K562 (cell line): ENCODE results near the gene VSX2. TPM values are rescaled to one million over a fixed set of nuclear protein-coding genes. Genes with fewer than 3 reads are reported as not detected.
A peak's percentile ranks its signal among the peaks of the same experiment; 100 is the strongest.

ENCODE experiments used
- FOXP1 ChIP-seq: sonication (generic); formaldehyde crosslinking; IDR thresholded peaks from 2 replicates; pipeline ENCODE4 v1.8.0; 2022; ENCODE audit warnings: mild to moderate bottlenecking, missing genetic modification reagents
- L3MBTL2 ChIP-seq: fragments of 450-650 bp; IDR thresholded peaks from 2 replicates; pipeline ENCODE4 v1.6.1; 2016; ENCODE audit warnings: mild to moderate bottlenecking, moderate library complexity
- MECOM ChIP-seq: fragments of 250-450 bp; sonication (Bioruptor Pico); IDR thresholded peaks from 2 replicates; pipeline ENCODE4 v1.8.0; 2022; ENCODE audit warnings: inconsistent platforms
- MIER1 ChIP-seq: fragments of 450-650 bp; IDR thresholded peaks from 2 replicates; pipeline ENCODE4 v1.6.1; 2016; ENCODE audit warnings: antibody characterized with exemption, mild to moderate bottlenecking, low read depth
- RFX1 ChIP-seq: fragments of 450-650 bp; IDR thresholded peaks from 2 replicates; pipeline ENCODE4 v1.6.1; 2016; ENCODE audit warnings: mild to moderate bottlenecking, moderate library complexity
- RHOXF2B ChIP-seq: fragments of 250-450 bp; sonication (Bioruptor Pico); conservative IDR thresholded peaks from 2 replicates; pipeline ENCODE4 v1.5.1; 2021
- SLC30A9 ChIP-seq: fragments of 250-450 bp; sonication (Bioruptor Pico); IDR thresholded peaks from 2 replicates; pipeline ENCODE4 v1.8.0; 2022; ENCODE audit warnings: mild to moderate bottlenecking, moderate library complexity
- SMAD2 ChIP-seq: fragments of 150-350 bp; IDR thresholded peaks from 2 replicates; pipeline ENCODE4 v1.6.1; 2014; ENCODE audit warnings: low read depth, mild to moderate bottlenecking, low read length
- ZBTB7A ChIP-seq: IDR thresholded peaks from 2 replicates; pipeline ENCODE4 v1.6.1; 2011; ENCODE audit warnings: low read depth, mild to moderate bottlenecking, low read length, moderate library complexity, borderline replicate concordance; ENCODE audit not compliant: control insufficient read depth
- ZNF12 ChIP-seq: sonication (generic); formaldehyde crosslinking; IDR thresholded peaks from 2 replicates; pipeline ENCODE4 v1.4.0; 2020; ENCODE audit warnings: mild to moderate bottlenecking, missing genetic modification reagents
- ZNF584 ChIP-seq: fragments of 200-800 bp; sonication (Bioruptor generic); IDR thresholded peaks from 2 replicates; pipeline ENCODE4 v1.6.1; 2016; ENCODE audit warnings: low read depth, mild to moderate bottlenecking, missing genetic modification characterization, missing compliant biosample characterization
- polyA plus RNA-seq, 8 experiments: library from polyadenylated mRNA; depleted of rRNA in 4 of 8; stranded (reverse) in 5 of 8; unstranded in 3 of 8; fragments of >200 nt; fragmentation: Nextera tagmentation in 2 of 8; fragmentation: Illumina TruSeq in 1 of 8; extraction: Ambion mirVana in 2 of 8; extraction: Trizol in 1 of 8; gene quantifications; 2 replicates each; pipeline versions ENCODE4 v1.2.1 to v1.2.3, GENCODE V29; 2011 to 2014; ENCODE audit warnings: inconsistent platforms in 1 of 8, missing spikeins in 1 of 8
- total RNA-seq, 7 experiments: library from RNA; depleted of rRNA in 6 of 7; stranded (reverse); fragments of >200 nt in 6 of 7; fragmentation: Illumina TruSeq in 2 of 7; extraction: Trizol in 2 of 7; gene quantifications; 2 replicates each; pipeline versions ENCODE4 v1.2.1 to v1.2.3, GENCODE V29; 2011 to 2021; ENCODE audit warnings: low replicate concordance in 1 of 7
- TF ChIP-seq, protein P1 (sequence below): fragments of 450-650 bp; IDR thresholded peaks from 2 replicates; pipeline ENCODE4 v1.6.1; 2016; ENCODE audit warnings: mild to moderate bottlenecking, moderate library complexity
- TF ChIP-seq, protein P2 (sequence below): fragments of 200-800 bp; sonication (Bioruptor generic); IDR thresholded peaks from 2 replicates; pipeline ENCODE4 v1.6.1; 2017; ENCODE audit warnings: missing genetic modification characterization, missing compliant biosample characterization
- TF ChIP-seq, protein P3 (sequence below): IDR thresholded peaks from 3 replicates; pipeline ENCODE4 v1.6.1; 2011; ENCODE audit warnings: borderline replicate concordance, mild to moderate bottlenecking; ENCODE audit not compliant: insufficient read length, insufficient read depth

Gene VSX2
- total and polyA plus RNA-seq, 9 of the 15 experiments (the other 6 are each of a cell fraction or from before 2014, with no cell fraction given): 0.04 TPM; not detected in 8

DNA sequence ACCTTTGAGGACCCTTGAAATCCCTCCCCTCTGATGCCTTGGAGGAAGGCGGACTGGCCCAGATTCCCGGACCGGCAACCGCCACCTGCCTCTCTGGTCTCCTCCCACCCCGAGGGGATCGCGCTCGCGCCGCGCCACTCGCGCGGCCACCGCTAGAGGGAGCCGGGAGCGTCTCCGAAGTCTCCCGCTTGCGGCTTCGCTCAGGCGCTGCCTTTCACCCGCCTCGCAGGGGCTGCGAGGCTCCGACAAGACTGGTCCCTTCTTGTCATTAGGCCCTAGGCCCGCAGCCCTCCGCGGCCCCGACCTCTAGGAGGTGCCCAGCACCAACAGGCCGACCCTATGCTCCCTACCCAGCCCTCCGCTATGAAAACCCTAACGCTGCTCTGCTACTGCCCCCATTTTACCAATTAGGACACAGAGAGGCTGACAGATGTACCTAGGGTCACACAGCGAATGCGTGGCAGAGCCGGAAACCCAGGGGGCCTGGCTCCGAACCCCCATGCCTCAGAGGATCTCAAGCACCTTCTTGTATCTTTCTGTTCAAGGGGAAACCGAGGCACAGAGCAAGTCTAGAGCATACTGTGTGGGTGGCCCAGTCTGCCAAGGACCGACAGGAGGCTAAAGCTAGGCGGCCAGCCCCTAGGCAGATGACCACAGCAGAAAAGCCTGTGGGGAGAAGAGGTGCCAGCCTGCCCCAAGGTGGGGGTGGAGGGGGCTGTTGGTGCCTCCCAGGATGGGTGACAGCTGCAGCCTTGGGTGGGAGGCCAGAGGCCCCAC lies 21.4 kb upstream of the VSX2 start (continued):
- TF ChIP-seq, protein P1, sequence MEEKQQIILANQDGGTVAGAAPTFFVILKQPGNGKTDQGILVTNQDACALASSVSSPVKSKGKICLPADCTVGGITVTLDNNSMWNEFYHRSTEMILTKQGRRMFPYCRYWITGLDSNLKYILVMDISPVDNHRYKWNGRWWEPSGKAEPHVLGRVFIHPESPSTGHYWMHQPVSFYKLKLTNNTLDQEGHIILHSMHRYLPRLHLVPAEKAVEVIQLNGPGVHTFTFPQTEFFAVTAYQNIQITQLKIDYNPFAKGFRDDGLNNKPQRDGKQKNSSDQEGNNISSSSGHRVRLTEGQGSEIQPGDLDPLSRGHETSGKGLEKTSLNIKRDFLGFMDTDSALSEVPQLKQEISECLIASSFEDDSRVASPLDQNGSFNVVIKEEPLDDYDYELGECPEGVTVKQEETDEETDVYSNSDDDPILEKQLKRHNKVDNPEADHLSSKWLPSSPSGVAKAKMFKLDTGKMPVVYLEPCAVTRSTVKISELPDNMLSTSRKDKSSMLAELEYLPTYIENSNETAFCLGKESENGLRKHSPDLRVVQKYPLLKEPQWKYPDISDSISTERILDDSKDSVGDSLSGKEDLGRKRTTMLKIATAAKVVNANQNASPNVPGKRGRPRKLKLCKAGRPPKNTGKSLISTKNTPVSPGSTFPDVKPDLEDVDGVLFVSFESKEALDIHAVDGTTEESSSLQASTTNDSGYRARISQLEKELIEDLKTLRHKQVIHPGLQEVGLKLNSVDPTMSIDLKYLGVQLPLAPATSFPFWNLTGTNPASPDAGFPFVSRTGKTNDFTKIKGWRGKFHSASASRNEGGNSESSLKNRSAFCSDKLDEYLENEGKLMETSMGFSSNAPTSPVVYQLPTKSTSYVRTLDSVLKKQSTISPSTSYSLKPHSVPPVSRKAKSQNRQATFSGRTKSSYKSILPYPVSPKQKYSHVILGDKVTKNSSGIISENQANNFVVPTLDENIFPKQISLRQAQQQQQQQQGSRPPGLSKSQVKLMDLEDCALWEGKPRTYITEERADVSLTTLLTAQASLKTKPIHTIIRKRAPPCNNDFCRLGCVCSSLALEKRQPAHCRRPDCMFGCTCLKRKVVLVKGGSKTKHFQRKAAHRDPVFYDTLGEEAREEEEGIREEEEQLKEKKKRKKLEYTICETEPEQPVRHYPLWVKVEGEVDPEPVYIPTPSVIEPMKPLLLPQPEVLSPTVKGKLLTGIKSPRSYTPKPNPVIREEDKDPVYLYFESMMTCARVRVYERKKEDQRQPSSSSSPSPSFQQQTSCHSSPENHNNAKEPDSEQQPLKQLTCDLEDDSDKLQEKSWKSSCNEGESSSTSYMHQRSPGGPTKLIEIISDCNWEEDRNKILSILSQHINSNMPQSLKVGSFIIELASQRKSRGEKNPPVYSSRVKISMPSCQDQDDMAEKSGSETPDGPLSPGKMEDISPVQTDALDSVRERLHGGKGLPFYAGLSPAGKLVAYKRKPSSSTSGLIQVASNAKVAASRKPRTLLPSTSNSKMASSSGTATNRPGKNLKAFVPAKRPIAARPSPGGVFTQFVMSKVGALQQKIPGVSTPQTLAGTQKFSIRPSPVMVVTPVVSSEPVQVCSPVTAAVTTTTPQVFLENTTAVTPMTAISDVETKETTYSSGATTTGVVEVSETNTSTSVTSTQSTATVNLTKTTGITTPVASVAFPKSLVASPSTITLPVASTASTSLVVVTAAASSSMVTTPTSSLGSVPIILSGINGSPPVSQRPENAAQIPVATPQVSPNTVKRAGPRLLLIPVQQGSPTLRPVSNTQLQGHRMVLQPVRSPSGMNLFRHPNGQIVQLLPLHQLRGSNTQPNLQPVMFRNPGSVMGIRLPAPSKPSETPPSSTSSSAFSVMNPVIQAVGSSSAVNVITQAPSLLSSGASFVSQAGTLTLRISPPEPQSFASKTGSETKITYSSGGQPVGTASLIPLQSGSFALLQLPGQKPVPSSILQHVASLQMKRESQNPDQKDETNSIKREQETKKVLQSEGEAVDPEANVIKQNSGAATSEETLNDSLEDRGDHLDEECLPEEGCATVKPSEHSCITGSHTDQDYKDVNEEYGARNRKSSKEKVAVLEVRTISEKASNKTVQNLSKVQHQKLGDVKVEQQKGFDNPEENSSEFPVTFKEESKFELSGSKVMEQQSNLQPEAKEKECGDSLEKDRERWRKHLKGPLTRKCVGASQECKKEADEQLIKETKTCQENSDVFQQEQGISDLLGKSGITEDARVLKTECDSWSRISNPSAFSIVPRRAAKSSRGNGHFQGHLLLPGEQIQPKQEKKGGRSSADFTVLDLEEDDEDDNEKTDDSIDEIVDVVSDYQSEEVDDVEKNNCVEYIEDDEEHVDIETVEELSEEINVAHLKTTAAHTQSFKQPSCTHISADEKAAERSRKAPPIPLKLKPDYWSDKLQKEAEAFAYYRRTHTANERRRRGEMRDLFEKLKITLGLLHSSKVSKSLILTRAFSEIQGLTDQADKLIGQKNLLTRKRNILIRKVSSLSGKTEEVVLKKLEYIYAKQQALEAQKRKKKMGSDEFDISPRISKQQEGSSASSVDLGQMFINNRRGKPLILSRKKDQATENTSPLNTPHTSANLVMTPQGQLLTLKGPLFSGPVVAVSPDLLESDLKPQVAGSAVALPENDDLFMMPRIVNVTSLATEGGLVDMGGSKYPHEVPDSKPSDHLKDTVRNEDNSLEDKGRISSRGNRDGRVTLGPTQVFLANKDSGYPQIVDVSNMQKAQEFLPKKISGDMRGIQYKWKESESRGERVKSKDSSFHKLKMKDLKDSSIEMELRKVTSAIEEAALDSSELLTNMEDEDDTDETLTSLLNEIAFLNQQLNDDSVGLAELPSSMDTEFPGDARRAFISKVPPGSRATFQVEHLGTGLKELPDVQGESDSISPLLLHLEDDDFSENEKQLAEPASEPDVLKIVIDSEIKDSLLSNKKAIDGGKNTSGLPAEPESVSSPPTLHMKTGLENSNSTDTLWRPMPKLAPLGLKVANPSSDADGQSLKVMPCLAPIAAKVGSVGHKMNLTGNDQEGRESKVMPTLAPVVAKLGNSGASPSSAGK: peak; percentile 53
- TF ChIP-seq SMAD2: no peak
- TF ChIP-seq ZNF12 (CRISPR knock-in tag): no peak
- TF ChIP-seq, protein P2, sequence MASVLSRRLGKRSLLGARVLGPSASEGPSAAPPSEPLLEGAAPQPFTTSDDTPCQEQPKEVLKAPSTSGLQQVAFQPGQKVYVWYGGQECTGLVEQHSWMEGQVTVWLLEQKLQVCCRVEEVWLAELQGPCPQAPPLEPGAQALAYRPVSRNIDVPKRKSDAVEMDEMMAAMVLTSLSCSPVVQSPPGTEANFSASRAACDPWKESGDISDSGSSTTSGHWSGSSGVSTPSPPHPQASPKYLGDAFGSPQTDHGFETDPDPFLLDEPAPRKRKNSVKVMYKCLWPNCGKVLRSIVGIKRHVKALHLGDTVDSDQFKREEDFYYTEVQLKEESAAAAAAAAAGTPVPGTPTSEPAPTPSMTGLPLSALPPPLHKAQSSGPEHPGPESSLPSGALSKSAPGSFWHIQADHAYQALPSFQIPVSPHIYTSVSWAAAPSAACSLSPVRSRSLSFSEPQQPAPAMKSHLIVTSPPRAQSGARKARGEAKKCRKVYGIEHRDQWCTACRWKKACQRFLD: no peak
- TF ChIP-seq ZNF584 (CRISPR knock-in tag): no peak
- TF ChIP-seq RHOXF2B (CRISPR knock-in tag): no peak
- no peak for TF ChIP-seq SLC30A9 (CRISPR knock-in tag)
- TF ChIP-seq FOXP1 (CRISPR knock-in tag): no peak
- TF ChIP-seq RFX1: no peak
- no peak for TF ChIP-seq MIER1
- no peak for TF ChIP-seq MECOM (CRISPR knock-in tag)
- TF ChIP-seq, protein P3, sequence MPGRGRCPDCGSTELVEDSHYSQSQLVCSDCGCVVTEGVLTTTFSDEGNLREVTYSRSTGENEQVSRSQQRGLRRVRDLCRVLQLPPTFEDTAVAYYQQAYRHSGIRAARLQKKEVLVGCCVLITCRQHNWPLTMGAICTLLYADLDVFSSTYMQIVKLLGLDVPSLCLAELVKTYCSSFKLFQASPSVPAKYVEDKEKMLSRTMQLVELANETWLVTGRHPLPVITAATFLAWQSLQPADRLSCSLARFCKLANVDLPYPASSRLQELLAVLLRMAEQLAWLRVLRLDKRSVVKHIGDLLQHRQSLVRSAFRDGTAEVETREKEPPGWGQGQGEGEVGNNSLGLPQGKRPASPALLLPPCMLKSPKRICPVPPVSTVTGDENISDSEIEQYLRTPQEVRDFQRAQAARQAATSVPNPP: no peak
- peak; percentile 69 for TF ChIP-seq L3MBTL2
- peak; percentile 48; the same call in 1 of the 2 replicates for TF ChIP-seq ZBTB7A
